ENCODE data around the gene SLC39A6. TPM values are rescaled to one million over a fixed set of nuclear protein-coding genes. Genes with fewer than 3 reads are reported as not detected.
"Not testable (repeated sequence)": the region's sequence is repeated elsewhere in the genome, so short reads cannot be mapped to it uniquely, and the experiment has no call there.

The SLC39A6 gene
- total and polyA plus RNA-seq, 11 donors, result 2.4 to 28.8 (median 15.2) TPM

GRCh38 chr18:36066001-36066400 lies 63.1 kb downstream of the SLC39A6 start:
- ATAC-seq (no peak), DNase-seq (no peak)
- Histone ChIP-seq H3K4me3 (peak overlapping the region in 11 of 12 donors; percentile 71 to 99 (median 80)), H3K9me3 (no peaks in the 10 kb centered on the region), H3K27ac (no peak overlapping the region), H3K4me1 (peaks cover 3 to 30% (median 15%) of the 10 kb centered on the region in 12 donors), H3K36me3 (no peaks in the 10 kb centered on the region), H3K27me3 (no peaks in the 10 kb centered on the region)
- intact Hi-C loops (cut with DNase I), result loop anchor here in 7 of 10 donors (2.0 to 5.0 kb wide), 3 partner anchors 61 to 66 kb away; partner anchors contain the start of genes ELP2 (in 6 of the 7) and SLC39A6 (in 6 of the 7)
- 44 to 50% (median 46%) methylated on average over 5 of the region's 5 CpGs for WGBS, 4 donors
- TF ChIP-seq POLR2A (IDR thresholded peaks at IDR 0.05) (no peak), CTCF (IDR thresholded peaks at IDR 0.05) (no peak)

GRCh38 chr18:36064809-36065079 lies 64.4 kb downstream of the SLC39A6 start:
- not testable (repeated sequence) for DNase-seq, H3K36me3 ChIP-seq, H3K27me3 ChIP-seq, H3K27ac ChIP-seq, H3K4me3 ChIP-seq, H3K9me3 ChIP-seq, ATAC-seq
- WGBS, 4 donors, result 96 to 99% (median 97%) methylated on average over 9 of the region's 9 CpGs
- intact Hi-C loops (cut with DNase I), result loop anchor here in 3 of 10 donors (5.0 kb wide), 2 partner anchors 63 to 68 kb away; partner anchors contain the start of genes ELP2 (in 2 of the 3) and SLC39A6 (in 2 of the 3)
- peaks cover 3 to 34% (median 16%) of the 10 kb centered on the region in 12 donors for H3K4me1 ChIP-seq

- no peaks in the 10 kb centered on the region for H3K27me3 ChIP-seq
- no peaks in the 10 kb centered on the region for H3K9me3 ChIP-seq
- H3K36me3 ChIP-seq, result no peaks in the 10 kb centered on the region
- ATAC-seq, result no peak
- TF ChIP-seq CTCF (IDR thresholded peaks at IDR 0.05) (no peak), POLR2A (IDR thresholded peaks at IDR 0.05) (no peak)
- 93 to 96% (median 95%) methylated on average over 30 to 31 of the region's 31 CpGs for WGBS, 4 donors
- no peak overlapping the region for H3K4me3 ChIP-seq
- no peak overlapping the region for H3K27ac ChIP-seq
- H3K4me1 ChIP-seq, result peaks cover 3 to 34% (median 16%) of the 10 kb centered on the region in 12 donors
- peak in 1 of 5 donors; percentile 61 for DNase-seq
- intact Hi-C loops (cut with DNase I), result no loop called here
Observed at GRCh38 chr18:36064027-36064808, 64.9 kb downstream of the SLC39A6 start.

GRCh38 chr18:36058674-36059073 lies 70.5 kb downstream of the SLC39A6 start:
- ATAC-seq, result no peak
- Histone ChIP-seq H3K9me3 (no peaks in the 10 kb centered on the region), H3K4me3 (no peak overlapping the region), H3K4me1 (peaks cover 0 to 21% (median 3%) of the 10 kb centered on the region in 12 donors), H3K27ac (no peak overlapping the region), H3K27me3 (no peaks in the 10 kb centered on the region), H3K36me3 (no peaks in the 10 kb centered on the region)
- no peak for DNase-seq
- intact Hi-C loops (cut with DNase I), result no loop called here
- TF ChIP-seq POLR2A (IDR thresholded peaks at IDR 0.05) (no peak), CTCF (IDR thresholded peaks at IDR 0.05) (no peak)
- WGBS, 4 donors, result 80 to 90% (median 87%) methylated on average over 3 of the region's 3 CpGs

Other genes starting within 250 kb of the SLC39A6 start
- gene RPRD1A, start 61.8 kb downstream of the SLC39A6 start, total RNA-seq, result 10 to 100 TPM; 38.5 to 59.8 (median 45.3) TPM
- 10 to 100 TPM; 22.6 to 49.6 TPM for gene RPRD1A, start 61.8 kb downstream of the SLC39A6 start, polyA plus RNA-seq
- gene ELP2, start 559 bp upstream of the SLC39A6 start, total RNA-seq, result 10 to 100 TPM; 26.2 to 60.7 (median 46.8) TPM
- 10 to 100 TPM; 32.6 to 39.8 TPM for gene ELP2, start 559 bp upstream of the SLC39A6 start, polyA plus RNA-seq
- gene MOCOS, start 58.2 kb upstream of the SLC39A6 start, total RNA-seq, result 1 to 10 TPM in 1 of 9 donors, under 1 TPM in 8; 0.07 to 1.0 (median 0.25) TPM
- under 1 TPM; 0.27 to 0.37 TPM for gene MOCOS, start 58.2 kb upstream of the SLC39A6 start, polyA plus RNA-seq
- 100 to 1,000 TPM; 118 to 532 (median 285) TPM for gene FHOD3, start 168.4 kb upstream of the SLC39A6 start, total RNA-seq
- gene FHOD3, start 168.4 kb upstream of the SLC39A6 start, polyA plus RNA-seq, result 100 to 1,000 TPM; 109 to 204 TPM

All from heart left ventricle (tissue), 16 donors.